ENCODE results near the gene UNC5B. TPM values are rescaled to one million over a fixed set of nuclear protein-coding genes. Genes with fewer than 3 reads are reported as not detected.
A peak's percentile ranks its signal among the peaks of the same experiment; 100 is the strongest.

UNC5B gene
- total RNA-seq, 2 donors from 2014 or later, result 0.04 TPM; not detected in 1

DNA sequence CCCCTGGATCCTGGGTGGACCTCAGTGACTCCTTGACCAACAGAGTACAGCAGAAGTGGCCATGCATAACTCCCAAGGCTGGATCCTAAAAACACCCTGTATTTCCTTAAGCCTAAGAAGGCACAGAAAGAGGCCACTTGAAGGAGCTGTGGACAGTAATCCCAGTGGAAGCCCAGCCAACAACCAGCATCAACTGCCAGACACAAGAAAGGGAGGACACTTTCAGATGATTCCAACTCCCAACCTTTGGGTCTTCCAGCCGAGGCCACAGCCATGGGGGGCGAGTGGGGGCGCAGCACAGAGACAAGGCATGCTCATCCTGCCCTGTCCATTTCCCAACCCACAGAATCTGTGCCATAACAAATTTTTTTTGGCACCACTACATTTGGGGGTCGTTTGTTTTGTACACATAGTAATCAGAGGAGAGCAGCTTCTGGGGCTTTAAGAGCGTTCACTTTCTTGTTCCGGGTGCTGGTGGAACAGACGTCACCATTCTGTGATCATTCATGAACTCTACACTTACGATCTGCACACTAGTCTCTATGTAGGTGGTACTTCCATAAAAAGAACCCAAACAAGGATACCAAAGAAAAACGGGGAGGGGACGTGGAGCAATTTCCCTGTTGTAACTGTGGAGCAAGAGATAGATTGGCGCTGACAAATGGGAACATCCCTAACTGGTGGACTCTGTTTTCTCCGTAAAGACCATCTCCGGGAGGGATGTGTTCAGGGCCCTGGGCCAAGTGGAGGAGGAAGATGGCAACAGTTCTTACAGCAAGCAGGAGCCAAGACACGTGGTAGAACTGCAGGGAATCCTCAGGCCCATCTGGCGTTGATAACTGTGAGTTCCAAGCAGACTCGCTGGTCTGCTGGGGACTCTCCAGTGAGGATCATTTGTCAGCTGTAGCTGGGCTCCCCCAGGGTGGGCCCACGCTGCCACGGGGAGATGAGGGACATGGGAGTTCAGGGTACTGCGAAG, 100.7 kb downstream of the UNC5B start:
- no peaks in the 10 kb centered on the region for H3K9me3 Mint-ChIP-seq
- no peak overlapping the region for H3K27ac Mint-ChIP-seq
- peaks cover 10% of the 10 kb centered on the region for H3K27me3 Mint-ChIP-seq
- peaks cover 4% of the 10 kb centered on the region for H3K4me1 Mint-ChIP-seq
- H3K4me3 Mint-ChIP-seq, result no peak overlapping the region
- ATAC-seq (replicated peaks), result no peak
- no peaks in the 10 kb centered on the region for H3K36me3 Mint-ChIP-seq (ENCODE audit: low read depth)

DNA sequence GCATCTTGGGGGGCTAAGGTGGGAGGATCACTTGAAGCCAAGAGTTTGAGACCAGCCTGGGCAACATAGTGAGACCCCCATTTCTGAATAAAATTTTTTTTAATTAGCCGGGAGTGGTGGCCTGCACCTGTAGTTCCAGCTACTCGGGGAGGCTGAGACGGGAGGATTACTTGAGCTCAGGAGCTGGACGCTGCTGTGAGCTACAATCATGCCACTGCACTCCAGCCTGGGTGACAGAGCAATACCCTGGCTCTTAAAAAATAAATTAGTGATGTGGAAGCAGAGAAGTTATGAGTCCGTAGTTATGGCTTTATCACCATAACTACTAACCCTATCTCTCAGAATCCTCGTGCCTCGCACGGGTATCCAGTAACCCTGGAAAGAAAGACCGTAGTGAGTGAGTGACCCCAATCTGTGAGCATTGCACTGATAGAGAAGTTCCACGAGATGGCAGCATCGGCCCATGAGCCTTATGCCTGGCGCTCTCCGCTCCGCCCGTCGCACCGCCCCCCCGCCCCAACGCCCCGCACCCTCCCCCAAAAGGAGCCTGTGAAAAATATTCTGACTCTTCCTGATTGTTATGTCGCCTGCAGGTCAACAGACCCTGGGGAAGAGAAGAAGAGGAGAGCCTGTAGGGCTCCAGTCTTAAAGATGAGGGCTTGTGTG, 101.8 kb downstream of the UNC5B start:
- Mint-ChIP-seq H3K36me3 (ENCODE audit: low read depth) (no peaks in the 10 kb centered on the region), H3K9me3 (no peaks in the 10 kb centered on the region), H3K4me3 (no peak overlapping the region), H3K4me1 (peaks cover 4% of the 10 kb centered on the region), H3K27me3 (peaks cover 10% of the 10 kb centered on the region), H3K27ac (no peak overlapping the region)
- no peak for ATAC-seq (replicated peaks)

DNA sequence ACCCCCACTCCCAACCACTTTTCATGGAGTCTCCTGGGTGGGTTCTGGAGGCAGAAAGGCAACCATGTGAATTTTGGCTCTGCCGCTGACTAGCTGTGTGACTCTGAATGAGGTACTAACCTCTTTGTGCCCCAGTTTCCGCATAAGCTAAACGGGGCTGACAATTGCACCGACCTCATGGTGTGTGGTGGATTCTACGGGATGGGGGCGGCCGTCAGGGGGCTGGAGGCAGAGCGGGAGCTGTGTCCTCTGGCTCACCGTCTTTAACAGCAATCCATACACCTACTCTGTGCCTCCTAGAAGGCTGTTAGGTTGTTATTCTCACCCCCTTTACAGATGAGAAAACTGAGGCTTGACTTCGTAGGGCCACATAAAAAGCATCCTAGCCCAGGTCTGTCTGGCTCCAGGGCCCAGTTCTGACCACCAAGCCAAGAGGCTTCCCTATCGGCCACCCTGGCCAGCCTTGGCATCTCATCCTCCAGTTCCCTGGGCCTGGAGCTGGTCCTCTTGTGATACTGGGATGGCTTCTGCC, 102.4 kb downstream of the UNC5B start:
- no peak for ATAC-seq (replicated peaks)
- Mint-ChIP-seq H3K36me3 (ENCODE audit: low read depth) (no peaks in the 10 kb centered on the region), H3K9me3 (no peaks in the 10 kb centered on the region), H3K4me3 (no peak overlapping the region), H3K27ac (no peak overlapping the region), H3K27me3 (peaks cover 8% of the 10 kb centered on the region), H3K4me1 (peaks cover 4% of the 10 kb centered on the region)

DNA sequence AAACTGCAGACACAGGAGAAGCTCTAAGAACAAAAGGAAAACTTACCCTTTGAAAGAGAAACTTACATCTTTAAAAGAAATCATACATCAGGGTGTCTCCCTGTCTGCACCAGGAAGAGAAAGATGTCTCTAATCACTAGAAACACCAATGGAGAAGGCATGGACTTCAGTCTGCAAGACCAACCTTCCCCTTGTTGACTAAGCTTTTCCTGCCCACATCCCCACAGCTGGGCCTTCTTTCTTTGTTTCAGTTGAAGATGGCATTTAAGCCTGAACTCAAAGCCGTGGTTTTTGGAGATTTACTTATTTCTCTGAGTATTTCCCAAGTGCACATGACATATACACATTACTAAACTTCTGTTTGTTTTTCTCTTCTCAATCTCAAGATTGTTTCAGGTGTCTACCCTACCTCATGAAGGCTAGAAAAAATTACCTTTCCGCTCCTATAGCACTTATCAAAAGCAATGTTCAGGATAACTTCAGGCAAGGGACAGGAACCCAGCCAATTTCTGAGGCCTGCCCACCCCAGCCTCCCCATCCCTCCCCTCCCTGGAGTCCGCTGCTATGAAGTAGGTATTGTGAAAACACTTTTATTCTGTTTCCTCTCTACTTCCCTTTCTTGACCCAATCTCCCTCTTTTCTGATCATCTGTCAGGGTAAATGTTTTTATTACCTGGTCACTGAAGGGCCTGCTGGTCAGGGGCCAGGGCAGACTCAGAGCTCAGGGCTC, 103.9 kb downstream of the UNC5B start:
- Mint-ChIP-seq H3K4me1 (peaks cover 4% of the 10 kb centered on the region), H3K4me3 (no peak overlapping the region), H3K9me3 (no peaks in the 10 kb centered on the region), H3K27me3 (peaks cover 5% of the 10 kb centered on the region), H3K27ac (peak overlapping the region; percentile 49), H3K36me3 (ENCODE audit: low read depth) (no peaks in the 10 kb centered on the region)
- no peak for ATAC-seq (replicated peaks)

DNA sequence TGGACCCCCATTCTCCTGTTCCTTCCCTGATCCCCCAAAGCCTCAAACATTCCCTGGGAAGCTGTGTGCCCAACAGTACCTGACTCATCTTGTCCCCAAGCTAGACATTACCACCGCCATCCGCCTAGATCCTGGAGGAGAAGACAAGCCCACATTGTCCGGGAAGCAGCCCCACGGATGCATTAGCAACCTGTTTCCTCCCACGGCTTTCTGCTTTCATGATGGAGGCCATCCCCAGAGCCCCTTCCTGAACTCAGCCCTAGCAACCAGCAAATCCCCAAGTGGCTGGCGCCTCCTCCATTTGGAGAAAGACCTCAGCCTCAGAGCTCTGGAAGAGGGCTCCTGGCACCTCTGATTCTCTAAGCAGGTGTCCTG, 104.4 kb downstream of the UNC5B start:
- H3K9me3 Mint-ChIP-seq, result no peaks in the 10 kb centered on the region
- H3K36me3 Mint-ChIP-seq (ENCODE audit: low read depth), result no peaks in the 10 kb centered on the region
- peaks cover 4% of the 10 kb centered on the region for H3K4me1 Mint-ChIP-seq
- H3K27me3 Mint-ChIP-seq, result peaks cover 5% of the 10 kb centered on the region
- peak overlapping the region; percentile 49 for H3K27ac Mint-ChIP-seq
- H3K4me3 Mint-ChIP-seq, result no peak overlapping the region
- ATAC-seq (replicated peaks), result no peak

DNA sequence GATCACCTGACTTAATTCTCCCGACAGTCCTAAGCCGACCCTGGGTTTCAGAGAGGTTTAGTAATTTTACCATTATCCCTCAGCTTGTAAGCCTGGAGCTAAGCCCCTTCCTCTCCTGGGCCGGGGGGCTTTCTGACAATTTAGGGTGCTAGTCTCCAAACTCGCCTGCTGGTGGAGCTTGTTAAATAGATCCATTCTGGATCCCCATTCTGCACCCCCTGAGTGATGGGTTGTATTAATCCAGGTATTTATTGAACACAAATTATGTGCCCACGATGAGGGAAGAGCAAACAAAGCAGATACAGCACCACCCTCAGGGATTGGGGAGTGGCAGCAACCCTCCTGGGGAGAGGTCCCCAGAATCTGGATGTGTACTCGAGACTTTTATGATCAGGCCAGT, 105.4 kb downstream of the UNC5B start:
- ATAC-seq (replicated peaks), result no peak
- H3K27ac Mint-ChIP-seq, result no peak overlapping the region
- peaks cover under 1% of the 10 kb centered on the region for H3K36me3 Mint-ChIP-seq (ENCODE audit: low read depth)
- peaks cover 5% of the 10 kb centered on the region for H3K27me3 Mint-ChIP-seq
- no peaks in the 10 kb centered on the region for H3K9me3 Mint-ChIP-seq
- H3K4me1 Mint-ChIP-seq, result peaks cover 5% of the 10 kb centered on the region
- H3K4me3 Mint-ChIP-seq, result peak overlapping the region; percentile 44

DNA sequence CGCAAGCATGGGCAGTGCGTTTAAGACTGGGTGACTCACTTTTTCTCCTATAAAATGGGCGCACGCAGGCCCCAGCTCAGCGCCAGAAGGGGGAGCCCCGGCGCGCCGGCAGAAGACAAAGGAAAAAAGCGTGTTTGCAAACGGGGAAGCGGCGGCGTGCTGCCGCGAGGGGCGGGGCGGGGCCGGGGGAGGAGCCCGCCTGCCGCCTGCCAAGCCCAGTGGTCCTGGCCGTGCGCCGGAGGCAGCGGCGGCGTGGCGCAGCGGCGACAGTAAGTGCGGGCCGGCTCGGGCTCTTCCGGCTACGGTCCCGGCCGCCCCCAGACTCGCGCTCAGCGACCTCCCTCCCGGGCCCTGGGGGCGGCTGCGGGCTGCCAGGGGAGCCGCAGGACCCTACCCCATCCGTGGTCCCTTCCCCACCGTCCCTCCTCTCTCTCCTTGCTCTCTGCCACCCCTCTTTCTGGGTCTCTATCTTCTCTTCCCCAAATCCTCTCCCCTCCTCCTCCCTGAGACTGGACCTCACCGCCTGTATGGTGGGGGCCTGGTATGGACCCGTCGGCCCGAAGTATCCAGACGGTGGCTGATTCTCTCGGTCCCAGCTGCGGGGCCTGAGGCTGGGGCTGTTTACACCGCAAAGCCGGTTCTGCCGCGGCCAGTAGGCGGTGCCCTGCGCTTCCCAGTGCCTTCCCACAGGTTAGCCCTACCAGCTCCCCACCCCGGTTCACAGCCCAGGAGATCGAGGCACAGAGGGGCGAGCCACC, 106.9 kb downstream of the UNC5B start, which contains the start of gene SLC29A3:
Gene SLC29A3, plus strand, starts transcription at position 218 of the 758 bp plus-strand sequence. Its CDS starts 51 bp downstream, at position 269.
- no peaks in the 10 kb centered on the region for H3K9me3 Mint-ChIP-seq

DNA sequence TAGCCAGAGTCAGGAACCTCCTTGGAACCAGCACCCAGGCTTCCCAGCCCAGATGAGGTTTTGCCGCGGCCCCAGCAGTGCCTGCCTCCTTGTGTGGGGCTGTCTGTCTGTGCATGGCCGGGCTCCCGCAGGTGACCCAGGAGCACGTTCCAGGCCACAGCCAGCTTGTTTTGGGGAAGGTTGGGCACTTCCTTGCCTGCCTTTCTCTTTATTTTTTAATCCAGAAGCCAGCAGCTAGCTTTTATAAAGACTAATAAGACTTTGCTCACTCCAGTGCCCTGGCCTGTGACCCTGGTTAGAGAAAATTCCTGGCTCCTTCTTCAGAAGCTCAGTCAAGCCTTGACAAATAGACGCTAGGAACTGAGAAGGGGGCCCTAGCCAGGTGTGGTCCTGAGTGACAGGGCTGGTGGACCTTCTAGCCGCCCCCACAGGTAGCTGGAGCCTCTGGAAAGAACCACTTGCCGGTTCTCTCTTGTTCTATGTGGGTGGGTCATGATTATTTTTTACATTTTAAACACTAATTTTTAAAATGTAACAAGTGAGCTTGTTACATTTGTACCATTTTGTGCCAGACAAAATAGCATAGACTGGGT, 107.5 kb downstream of the UNC5B start:
- Mint-ChIP-seq H3K36me3 (ENCODE audit: low read depth) (peaks cover 22% of the 10 kb centered on the region), H3K27ac (peak overlapping the region; percentile 88), H3K4me1 (peaks cover 13% of the 10 kb centered on the region), H3K9me3 (no peaks in the 10 kb centered on the region), H3K27me3 (no peaks in the 10 kb centered on the region), H3K4me3 (peak overlapping the region; percentile 93)
- no peak for ATAC-seq (replicated peaks)

More for the DNA sequence above, 106.9 kb downstream of the UNC5B start, which contains the start of gene SLC29A3:
- Mint-ChIP-seq H3K27ac (peak within 1 kb of the TSS; percentile 88), H3K4me1 (peaks cover 13% of the 10 kb centered on the region), H3K36me3 (ENCODE audit: low read depth) (peaks cover 16% of the 10 kb centered on the region), H3K4me3 (peak within 1 kb of the TSS; percentile 93), H3K27me3 (no peaks in the 10 kb centered on the region)
- ATAC-seq (replicated peaks), result peak; percentile 92

DNA sequence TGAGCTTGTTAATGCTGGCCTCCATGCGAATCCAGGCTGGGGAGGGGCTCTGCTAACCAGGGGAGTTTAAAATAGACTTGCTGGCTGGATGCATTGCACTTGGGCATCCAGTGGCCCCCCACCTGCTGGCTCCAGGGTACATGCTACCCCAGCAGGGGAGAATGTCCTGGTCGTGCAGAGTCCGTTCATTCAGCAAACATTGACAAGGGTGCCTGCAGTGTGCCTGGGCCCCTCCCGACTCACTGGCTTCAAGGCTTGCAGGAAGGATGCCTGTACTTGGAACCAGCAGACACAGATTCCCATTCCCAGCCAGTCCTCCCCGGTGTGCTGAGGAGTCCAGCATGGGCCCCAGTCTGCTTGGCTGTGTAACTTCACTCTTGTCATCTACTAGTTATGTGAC, 108.2 kb downstream of the UNC5B start:
- H3K27ac Mint-ChIP-seq, result no peak overlapping the region
- H3K4me1 Mint-ChIP-seq, result peaks cover 12% of the 10 kb centered on the region
- H3K9me3 Mint-ChIP-seq, result no peaks in the 10 kb centered on the region
- H3K36me3 Mint-ChIP-seq (ENCODE audit: low read depth), result peaks cover 22% of the 10 kb centered on the region
- peak overlapping the region; percentile 93 for H3K4me3 Mint-ChIP-seq
- ATAC-seq (replicated peaks), result no peak
- no peaks in the 10 kb centered on the region for H3K27me3 Mint-ChIP-seq

DNA sequence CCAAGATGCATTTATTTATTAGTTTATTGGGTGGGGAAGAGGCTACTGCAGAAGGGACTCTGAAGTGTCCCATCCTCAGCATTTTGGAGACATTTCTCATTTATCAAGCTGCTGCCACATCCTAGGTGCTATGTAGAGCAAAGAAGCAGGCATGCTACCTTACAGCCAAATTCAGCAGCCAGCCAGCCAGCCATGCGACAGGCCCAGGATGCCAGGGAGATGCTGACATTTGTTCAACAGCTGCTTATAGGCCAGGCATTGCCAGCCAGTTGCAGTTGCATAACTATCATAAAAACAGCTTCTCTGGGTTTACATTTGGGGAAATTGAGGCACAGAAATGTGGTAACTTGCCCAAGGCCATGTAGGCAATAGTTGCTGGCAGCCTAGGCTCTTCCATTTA, 109.0 kb downstream of the UNC5B start:
- Mint-ChIP-seq H3K9me3 (no peaks in the 10 kb centered on the region), H3K27me3 (no peaks in the 10 kb centered on the region), H3K27ac (no peak overlapping the region), H3K4me1 (peaks cover 9% of the 10 kb centered on the region), H3K4me3 (no peak overlapping the region), H3K36me3 (ENCODE audit: low read depth) (peaks cover 22% of the 10 kb centered on the region)
- ATAC-seq (replicated peaks), result no peak

DNA sequence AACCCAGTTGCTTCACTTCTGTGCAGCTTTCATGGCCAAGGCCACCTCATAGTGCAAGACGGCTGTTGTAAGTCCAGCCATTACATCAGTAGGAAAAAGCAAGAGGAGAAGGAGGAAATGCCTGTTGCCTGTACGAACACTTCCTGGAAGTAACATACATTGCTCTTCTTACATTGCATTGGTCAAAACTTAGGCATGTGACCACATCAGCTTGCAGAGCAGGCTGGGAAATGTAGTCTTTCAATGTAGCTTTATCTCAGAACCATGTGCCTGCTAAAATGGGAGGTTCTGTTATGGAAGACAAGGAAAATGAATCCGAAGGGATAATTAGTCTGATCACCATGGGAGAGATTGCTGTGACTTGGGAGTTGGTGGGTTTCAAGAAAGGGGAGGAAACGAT, 111.0 kb downstream of the UNC5B start:
- Mint-ChIP-seq H3K4me1 (peaks cover 9% of the 10 kb centered on the region), H3K9me3 (no peaks in the 10 kb centered on the region), H3K27me3 (no peaks in the 10 kb centered on the region), H3K4me3 (no peak overlapping the region), H3K36me3 (ENCODE audit: low read depth) (peaks cover 22% of the 10 kb centered on the region), H3K27ac (no peak overlapping the region)
- ATAC-seq (replicated peaks), result no peak

DNA sequence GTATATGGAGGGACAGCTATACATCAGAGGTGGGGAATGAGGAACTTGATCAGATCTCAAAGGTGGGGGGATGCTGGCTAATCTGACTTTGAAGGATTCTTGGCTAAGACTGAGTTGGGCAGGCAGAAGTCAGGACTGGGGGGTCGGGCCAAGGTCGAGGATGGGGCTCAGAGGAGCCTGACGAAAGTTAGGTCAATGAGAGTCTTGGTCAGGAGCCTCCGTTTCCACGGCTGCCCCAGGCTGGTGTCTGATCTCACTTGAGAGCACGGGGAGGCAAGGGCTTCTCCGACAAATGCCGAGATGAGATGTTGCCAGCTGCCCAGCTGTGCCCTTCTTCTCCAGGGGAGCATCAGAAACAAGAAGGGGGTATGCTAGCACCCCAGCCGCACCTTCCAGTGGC, 112.4 kb downstream of the UNC5B start:
- H3K27ac Mint-ChIP-seq, result peak overlapping the region; percentile 16
- no peak for ATAC-seq (replicated peaks)
- H3K36me3 Mint-ChIP-seq (ENCODE audit: low read depth), result peaks cover 22% of the 10 kb centered on the region
- H3K4me1 Mint-ChIP-seq, result peaks cover 9% of the 10 kb centered on the region
- H3K4me3 Mint-ChIP-seq, result no peak overlapping the region
- H3K27me3 Mint-ChIP-seq, result no peaks in the 10 kb centered on the region
- H3K9me3 Mint-ChIP-seq, result no peaks in the 10 kb centered on the region

DNA sequence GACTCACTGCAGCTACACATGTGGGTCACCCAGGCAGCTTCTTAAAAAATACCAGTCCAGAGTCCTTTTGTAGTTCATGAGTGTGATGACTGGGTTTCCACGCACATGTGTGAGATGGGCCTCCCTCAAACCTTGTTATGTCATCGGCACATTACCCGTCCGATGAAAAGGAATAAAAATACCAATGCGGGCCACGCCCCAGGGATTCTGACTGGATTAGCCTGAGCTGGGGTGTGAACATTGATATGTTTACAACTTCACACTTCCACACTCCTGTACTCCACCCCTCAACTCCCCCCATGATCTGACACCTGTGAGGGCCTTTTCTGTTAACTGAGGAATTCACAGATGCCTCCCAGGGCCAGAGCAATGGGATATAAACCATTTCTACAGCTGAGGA, 112.9 kb downstream of the UNC5B start:
- H3K27ac Mint-ChIP-seq, result no peak overlapping the region
- no peaks in the 10 kb centered on the region for H3K9me3 Mint-ChIP-seq
- H3K4me3 Mint-ChIP-seq, result no peak overlapping the region
- ATAC-seq (replicated peaks), result no peak
- H3K27me3 Mint-ChIP-seq, result no peaks in the 10 kb centered on the region
- peaks cover 9% of the 10 kb centered on the region for H3K4me1 Mint-ChIP-seq
- peaks cover 22% of the 10 kb centered on the region for H3K36me3 Mint-ChIP-seq (ENCODE audit: low read depth)
